Right kidney (tissue), 9 donors: ENCODE measurements around the gene RUNX1.

Experiments
- DNase-seq: peaks from one replicate; pipeline ENCODE4 v3.0.0-alpha.2; 2016
- long read RNA-seq, 8 donors: transcript quantifications; one replicate each; lab custom pipeline, GENCODE V29; 2026

Gene RUNX1
- long read RNA-seq, donor 1: 0 reads
- long read RNA-seq, donor 2: 0 reads
- long read RNA-seq, donor 3: 0 reads
- long read RNA-seq, donor 4: 0 reads
- long read RNA-seq, donor 5: 0 reads
- long read RNA-seq, donor 6: 0 reads
- long read RNA-seq, donor 7: 0 reads
- long read RNA-seq, donor 8: 0 reads

DNA sequence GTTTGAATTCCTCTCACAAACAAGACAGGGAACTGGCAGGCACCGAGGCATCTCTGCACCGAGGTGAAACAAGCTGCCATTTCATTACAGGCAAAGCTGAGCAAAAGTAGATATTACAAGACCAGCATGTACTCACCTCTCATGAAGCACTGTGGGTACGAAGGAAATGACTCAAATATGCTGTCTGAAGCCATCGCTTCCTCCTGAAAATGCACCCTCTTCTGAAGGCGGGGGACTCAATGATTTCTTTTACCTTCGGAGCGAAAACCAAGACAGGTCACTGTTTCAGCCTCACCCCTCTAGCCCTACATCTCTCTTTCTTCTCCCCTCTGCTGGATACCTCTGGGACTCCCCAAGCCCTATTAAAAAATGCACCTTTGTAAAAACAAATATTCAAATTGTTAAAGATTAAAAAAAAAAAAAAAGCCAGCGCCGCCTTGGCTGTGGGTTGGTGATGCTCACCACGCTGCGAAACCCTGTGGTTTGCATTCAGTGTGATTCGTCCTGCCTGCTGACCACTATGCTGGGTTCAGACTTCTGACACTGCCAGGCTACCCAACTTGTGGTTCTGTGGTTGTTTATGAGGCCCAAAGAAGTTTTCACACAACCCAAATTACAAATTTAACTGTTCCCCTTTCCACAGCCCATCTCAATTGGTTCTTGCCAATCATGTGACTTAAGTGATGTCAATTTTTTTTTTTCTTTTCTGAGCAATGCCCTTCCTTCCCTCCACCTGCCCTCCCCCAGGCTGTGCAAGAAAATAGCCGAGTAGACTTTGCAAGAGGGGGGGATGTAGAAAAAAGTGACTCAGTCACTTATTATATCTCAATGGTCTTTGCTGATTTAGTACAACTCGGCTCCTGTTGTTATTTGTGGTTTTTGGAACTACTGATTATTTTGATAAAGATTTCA, at the start of gene RUNX1:
Gene RUNX1, minus strand, starts transcription at position 597 of the 912 bp plus-strand sequence.
- DNase-seq: no peak

DNA sequence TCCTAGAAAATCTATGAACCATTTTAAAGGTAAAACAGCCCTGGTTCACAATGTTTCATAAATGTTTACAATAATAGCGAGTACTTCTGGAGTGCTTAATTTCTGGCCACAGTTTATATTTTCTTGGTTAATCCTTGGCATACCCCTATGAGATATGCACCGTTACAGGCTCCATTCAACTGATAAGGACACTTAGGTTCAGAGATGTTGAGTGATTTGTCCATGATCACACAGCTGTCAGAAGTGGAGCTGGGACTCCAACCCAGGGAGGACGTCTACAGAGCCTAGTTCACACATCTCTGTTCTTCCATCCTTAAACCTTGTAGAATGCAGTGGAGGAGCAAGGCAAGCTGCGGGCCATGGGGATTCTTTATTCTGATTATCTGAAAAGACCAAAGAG, 48.4 kb upstream of the RUNX1 start:
- DNase-seq: no peak

DNA sequence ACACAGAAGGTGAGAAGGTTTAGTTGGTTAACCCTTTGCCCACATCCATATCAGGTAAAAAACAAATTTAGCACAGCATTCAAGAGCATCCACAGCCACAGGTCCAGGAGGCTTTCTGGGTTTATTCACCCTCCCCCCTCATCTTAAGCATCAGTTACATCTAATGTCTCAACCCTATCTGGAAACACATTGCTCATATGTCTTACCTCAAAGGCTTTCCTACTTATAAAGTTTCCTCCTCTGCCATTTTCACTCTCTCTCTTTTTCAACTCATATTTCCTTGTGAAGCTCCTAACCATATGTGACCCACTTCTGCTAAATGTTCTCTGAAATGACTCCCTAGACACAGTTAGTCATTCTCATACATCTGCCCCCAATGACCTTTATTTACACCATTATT, 47.9 kb upstream of the RUNX1 start:
- no peak for DNase-seq

DNA sequence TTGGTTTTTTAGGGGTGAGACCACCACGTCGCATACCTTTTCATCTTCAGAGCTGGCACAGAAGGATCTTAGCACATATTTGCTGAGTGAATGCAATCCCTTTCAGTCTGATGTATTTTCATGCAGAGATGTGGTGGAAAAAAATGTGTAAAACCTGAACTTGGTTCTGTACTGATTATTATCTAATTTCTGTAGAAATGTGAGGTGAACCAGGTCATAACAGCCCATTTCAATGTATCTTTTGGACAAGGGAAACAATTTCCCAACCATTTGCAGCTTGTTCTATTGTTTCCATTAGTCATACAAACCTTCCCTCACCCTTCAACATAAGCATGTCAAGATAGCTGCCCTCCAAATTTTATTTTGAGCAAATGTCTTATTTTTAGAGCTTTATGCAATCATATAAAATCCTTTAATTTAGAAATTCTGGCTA, 46.8 kb upstream of the RUNX1 start:
- DNase-seq: no peak

DNA sequence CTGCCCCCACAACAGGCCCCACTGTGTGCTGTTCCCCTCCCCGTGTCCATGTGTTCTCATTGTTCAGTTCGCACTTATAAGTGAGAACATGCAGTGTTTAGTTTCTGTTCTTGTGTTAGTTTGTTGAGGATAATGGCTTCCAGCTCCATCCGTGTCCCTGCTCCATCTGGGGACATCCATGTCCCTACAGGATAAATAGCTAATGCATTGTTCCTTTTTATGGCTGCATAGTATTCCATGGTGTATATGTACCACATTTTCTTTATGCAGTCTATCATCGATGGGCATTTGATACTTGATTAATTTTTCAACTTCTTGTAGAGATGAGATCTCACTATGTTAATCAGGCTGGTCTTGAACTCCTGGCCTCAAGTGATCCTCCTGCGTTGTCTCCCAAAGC, 44.4 kb upstream of the RUNX1 start:
- DNase-seq: no peak

DNA sequence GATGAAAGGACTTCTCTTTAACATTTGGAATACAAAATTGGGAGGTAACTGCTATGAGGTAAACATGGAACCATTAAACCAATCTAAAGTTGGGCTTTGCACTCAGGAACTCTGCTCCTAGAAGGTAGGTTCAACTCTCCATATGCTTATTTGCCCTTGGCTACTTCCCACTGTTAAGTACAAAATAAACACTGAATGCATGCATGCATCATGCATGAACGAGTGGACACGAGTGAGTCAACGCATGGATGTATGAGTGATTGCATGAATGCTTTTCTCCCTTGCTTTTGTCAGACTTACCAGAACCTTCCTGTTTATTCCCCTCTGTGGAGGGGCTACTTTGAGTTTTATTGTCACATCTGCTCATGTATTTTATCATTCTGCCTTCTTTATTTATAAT, 42.4 kb upstream of the RUNX1 start:
- no peak for DNase-seq

DNA sequence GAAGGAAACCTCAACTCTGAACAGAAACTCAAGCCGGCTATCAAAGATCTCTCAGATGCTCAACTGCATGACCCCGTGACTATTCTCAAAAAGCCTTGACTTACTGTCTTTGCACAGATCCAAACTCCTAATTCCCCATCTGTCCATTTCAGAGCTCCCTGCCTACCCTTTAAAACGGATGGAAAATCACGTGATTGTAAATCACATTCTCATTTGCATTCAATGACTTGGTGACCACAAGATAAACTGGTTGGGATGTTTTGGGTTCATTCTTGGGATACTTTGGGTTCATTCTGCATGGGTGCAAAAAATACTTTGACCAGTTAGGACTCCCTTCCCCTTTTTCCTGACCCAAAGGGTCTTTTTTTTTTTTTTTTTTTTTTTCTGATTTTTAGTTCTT, 41.3 kb upstream of the RUNX1 start:
- no peak for DNase-seq

DNA sequence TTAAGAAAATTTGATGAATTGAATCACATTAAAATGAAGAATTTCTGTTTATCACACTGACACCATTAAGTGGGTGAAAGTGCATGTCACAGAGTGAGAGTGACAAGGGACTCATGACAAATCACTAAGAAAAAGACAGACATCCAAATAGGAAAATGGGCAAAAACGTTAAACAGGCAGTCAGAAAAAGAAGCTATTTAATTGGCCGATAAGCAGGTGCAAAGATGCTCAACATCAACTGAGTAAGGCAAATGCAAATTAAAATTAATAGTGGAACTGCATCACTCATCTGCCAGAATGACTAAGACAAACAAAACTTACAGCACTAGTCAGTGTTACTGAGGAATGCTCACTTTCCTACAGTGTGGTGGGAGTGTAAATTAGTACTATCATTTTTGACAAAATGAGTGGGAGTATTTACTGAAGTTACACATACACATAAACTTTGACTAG, 39.2 kb upstream of the RUNX1 start:
- DNase-seq: no peak

DNA sequence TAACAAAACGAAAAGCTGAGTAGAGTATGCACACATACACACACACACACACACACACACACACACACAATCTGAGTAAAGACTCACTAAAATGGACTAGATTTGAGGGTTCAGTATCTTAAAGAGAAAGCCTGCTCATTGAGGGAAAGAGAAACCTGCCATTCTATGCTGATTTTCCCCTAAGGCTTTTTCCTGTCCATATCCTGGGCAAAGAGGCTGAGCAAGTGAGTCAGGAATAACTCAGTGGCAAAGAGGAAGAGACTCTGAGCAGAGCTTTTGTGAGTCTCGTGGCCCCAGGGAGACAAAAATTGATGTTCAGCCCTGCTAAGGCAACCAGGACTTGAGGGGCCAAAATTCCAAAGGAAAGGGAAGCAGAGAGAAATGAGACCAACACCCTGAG, 37.3 kb upstream of the RUNX1 start:
- DNase-seq: no peak

DNA sequence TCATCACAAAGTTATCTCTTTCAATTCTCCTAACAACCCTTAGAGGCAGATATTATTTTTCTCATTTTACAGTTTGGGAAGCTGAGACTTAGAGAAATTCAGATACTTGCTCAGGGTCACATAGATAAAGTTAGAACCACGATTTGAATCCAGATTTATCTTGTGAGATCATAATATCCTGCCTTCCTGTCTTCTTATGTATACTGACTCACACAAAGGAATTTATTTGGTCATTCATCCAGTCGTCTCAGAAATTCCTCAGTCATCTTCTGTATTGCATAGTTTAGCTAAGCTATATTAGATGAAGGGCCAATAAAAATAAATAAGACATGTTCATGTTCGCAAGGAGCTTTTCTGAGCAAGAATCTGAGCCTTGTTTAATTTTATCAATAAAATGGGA, 35.8 kb upstream of the RUNX1 start:
- no peak for DNase-seq

DNA sequence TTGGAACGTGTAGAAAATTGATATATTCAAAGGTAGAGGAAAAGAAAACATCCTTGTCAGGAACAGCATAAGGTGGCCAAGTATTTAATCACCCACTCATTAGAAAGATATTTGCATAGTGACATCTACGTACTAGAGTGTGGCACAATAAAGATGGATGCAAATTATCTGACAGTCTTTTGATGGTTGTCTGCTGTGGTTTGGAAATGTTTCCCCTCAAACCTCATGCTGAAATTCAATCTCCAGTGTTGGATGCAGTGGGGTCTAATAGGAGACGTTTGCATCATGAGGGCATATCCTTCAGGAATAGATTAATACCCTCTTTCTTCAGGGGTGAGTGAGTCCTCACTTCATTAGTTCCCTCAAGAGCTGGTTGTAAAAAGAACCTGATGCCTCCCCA, 34.1 kb upstream of the RUNX1 start:
- DNase-seq: no peak

DNA sequence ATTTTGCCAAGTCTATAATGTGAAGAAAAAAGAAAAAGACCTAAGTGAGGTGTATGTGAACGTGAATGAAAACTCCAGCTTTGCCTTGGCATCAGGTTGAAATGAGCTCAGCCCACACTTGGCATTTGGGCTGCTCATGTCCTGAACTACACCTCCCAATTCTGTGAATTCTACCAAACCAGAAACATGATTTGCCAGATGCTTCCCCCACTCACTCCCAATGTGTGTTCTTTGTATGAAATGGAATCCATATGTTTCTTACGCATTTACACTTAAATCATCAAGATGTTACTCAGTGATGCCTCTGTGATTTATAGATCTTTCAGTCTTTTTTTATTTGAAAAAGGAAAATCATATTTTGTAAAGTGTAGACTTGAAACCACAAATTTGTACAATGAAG, 32.8 kb upstream of the RUNX1 start:
- no peak for DNase-seq

DNA sequence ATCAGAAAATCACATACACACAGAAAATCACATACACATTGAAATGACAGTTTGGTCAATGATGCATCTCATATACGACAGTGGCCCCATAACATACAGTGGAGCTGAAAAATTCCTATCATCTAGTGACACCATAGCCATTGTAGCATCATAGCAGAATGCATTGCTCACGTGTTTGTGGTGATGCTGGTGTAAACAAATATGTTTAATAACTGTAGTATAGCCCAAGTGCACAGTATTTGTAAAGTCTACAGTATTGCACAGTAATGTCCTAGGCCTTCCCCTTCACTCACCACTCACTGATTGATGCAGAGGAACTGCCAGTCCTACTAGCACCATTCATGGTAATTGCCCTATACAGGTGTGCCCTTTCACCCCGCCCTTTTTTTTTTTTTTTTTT, 30.1 kb upstream of the RUNX1 start:
- DNase-seq: no peak

DNA sequence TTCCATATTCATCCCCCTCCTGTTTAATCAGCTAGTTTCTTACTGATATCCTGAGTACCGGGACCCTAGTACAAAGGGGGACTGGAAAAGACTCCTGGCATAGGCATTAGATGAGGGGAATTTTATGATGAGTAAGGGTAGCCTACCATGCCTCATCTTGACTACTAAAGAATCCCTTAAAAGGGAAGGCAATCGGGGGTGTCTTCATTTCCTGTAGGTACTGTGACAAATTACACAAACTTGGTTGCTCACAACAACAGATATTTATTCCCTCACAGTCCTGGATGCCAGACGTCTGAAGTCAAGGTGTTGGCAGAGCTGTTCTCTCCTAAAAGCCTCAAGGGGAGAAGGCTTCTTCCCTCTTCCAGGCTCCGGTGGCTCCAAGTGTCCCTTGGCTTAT, 28.9 kb upstream of the RUNX1 start:
- DNase-seq: no peak

DNA sequence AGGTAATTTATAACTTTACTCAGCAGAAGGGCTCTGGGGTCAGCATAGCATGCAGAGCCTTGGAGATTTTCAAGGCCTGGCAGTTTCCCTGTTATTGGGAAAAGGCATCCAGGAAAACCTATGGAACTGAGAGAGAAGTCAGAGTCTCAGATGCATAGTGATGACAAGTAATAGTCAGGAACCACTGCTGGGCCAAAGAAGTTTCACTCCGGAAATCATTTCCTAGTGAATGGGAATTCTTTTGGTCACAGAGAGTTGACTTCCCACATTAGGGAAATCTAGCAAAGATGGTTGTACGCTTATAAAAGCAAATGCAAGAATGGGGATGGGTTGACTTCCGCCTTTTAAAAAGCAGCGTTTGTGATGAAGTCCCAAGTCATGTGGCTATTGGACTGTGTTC, 28.4 kb upstream of the RUNX1 start:
- DNase-seq: no peak

DNA sequence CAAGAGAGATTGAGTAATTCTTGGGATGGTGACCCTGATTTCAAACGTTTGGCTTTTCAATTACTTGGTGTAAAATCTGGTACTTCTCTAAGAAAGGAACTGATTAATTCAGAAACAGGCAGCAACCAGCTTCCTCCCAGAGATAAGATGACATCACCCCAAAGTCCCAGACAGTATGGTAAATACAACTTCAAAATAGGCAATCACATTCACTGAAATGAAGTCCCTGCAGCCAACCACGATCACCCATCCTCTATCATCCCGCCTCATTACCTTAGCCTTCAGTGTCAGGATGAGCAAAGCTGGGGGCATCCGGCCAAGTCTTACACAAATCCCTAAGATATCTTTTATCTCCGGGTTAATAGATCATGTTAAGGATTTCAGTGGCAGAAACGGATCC, 26.4 kb upstream of the RUNX1 start:
- no peak for DNase-seq

DNA sequence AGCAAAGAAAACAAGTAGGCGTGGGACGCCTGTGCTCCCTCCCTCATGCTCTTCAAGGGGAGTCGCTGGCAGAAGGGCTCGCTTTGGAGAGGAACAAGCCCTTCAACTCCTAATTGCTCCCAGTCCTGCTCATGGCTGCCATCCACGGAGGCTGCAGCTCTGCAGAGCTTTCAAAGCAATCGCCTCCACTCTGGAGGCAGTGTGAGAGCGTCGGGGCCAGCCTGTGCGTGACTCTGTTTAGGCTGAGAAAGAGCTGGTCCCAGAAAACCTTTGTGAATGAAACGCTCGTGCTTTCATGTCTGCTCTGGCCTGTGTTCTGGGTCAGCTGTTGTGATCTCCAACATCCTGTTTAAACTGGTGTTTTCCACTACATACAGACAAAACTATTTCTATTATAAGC, 23.9 kb upstream of the RUNX1 start:
- DNase-seq: no peak

DNA sequence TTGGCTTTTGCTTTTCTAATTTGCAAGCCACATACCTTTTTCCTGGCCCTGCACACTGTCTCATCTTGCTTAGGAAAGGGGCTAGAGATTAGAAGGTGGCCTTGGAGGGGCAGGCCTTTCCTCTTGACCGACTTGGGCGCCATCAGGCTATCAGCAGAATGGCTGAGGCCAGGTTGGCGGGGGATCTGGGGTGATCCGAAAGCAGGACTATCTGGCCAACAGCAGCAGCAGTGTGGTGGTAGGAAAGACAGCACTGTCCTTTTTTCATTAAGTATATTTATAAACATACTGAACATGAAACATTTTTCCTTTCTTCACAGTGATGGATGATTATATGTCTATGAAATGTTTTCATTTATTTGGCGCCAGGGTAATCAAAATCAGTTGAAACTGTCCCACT, 23.5 kb upstream of the RUNX1 start:
- no peak for DNase-seq

DNA sequence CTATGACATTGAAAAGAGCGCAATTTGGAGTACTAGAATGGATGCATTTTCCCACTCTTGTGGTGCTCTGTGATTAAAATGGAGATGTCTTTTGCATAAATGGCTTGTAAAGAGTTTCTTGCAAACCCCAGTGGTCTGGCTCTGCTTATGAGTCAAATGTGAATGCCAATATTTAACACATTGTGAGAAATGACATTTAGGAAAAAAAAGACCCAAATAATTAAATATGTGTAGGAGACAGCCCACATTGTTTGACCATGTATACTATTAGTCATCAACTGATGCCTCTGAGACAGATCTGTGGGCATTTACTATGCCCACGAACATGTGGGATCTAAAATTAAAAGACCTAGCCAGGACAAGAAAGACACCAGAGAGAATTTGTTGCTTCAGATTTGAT, 22.2 kb upstream of the RUNX1 start:
- no peak for DNase-seq

DNA sequence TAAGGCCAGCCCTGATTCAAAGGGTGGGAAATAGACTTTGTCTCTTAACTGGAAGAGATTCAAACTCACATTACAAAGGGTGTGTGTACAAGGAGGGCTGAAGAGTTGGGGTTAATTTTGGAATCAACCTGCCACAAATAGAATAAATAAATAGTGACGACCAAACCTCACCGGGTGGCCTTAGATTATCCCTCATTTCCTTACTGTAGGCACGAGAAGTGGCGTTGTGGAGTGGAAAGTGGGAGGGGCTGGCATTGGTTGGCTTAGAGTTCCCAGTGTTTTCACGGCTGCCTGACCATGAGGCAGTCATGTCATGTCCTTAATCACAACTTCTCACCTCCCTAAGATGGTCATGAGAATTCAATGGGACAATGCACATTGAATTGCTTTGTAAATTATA, 21.3 kb upstream of the RUNX1 start:
- no peak for DNase-seq

DNA sequence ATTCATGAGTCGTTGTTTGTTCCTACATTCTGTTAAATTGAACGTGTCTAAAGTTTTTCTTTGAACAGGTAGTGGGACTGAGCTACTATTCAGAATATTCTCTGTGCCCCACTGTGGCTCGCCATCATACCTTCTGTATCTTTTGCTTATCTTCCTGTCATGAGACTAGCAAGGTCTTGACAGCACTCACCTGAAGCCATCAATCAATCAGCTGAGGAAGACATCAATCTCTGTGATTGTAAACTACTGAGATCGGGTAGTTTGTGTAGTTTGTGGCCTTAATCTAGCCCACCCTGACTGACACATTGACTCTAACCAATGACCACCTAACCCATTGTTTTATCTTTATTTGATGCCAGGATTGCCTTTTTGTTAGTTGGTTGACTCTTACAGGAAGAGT, 17.7 kb upstream of the RUNX1 start:
- DNase-seq: no peak

DNA sequence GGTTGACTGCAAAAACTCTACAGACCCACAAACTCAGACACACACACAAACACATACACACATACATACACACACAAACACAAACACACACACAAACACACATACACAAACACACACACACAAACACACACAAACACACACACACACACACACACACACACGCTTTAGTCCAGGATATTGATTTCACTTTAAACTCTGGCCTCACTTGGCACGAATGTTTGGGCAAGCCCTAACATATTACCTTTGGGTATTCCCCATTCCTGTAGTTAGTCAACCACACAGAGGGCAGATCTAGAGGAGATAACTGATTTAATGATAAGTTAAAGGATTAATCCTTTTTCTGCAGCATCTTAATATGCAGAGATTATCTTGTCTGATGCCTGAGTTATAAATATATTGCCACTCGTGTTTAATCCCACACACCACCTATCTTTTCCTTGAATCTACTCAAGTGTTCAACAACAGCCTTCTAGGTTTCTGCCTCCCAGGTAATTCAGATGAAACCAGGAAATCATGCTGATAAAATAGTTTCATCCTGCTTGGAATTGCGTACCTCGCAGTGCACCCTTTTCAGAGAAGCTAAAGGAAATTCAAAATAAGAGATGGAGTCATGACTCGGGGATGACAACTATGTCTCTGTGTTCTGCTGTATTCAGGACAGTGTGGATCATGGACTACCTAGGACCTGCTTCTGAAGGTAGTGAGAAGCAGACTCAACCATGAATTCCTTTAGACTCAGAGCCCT, 14.5 kb upstream of the RUNX1 start:
- DNase-seq: no peak

DNA sequence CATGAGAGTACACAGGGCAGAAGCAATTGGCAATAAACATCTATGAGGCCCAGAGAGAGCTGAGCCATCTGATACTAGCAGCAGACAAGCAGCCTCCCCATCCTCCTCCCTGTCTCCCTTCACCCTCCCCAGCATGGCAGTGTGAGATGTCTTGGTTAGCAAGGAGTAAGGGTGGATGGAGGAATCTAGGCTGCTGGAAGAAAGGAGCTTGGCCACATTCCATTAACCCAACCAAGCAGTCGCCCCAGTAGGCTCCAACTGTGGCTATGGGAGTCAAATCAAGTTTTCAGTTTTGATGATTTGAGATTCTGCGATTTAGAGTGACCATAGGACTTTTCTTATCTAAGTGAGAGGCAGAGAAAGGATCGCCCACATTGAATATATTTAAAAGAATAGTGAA, 12.9 kb upstream of the RUNX1 start:
- no peak for DNase-seq

DNA sequence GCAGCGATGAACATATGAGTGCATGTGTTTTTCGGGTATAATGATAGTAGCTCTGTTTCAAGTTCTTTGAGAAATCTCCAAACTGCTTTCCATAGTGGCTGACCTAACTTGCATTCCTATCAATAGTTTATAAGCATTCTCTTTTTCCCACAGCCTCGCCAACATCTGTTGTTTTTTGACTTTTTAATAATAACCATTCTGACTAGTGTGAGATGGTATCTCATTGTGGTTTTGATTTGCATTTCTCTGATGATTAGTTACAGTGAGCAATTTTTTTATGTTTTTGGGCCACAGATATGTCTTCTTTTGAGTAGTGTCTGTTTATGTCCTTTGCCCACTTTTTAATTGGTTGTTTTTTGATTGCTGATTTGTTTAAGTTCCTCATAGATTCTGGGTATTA, 10.6 kb upstream of the RUNX1 start:
- DNase-seq: no peak
